Muscle of back (tissue), 13 donors: ENCODE data around the gene KIF16B. TPM values are rescaled to one million over a fixed set of nuclear protein-coding genes. Genes with fewer than 3 reads are reported as not detected.
"Not testable (repeated sequence)": the region's sequence is repeated elsewhere in the genome, so short reads cannot be mapped to it uniquely, and the experiment has no call there.

Experiments used
- DNase-seq, 3 donors: peaks; one replicate each; pipeline versions ENCODE4 v3.0.0 to v3.0.0-alpha.2; 2013
- long read RNA-seq, 9 donors: transcript quantifications; one replicate each; lab custom pipeline, GENCODE V29; 2026
- polyA plus RNA-seq, 10 donors: library from polyadenylated mRNA; unstranded; fragments of 120-200 nt; gene quantifications; one replicate each; pipeline ENCODE4 v1.2.1, GENCODE V29; 2013; ENCODE audit not compliant: insufficient read length in 10 of 10

Gene KIF16B
- 10 to 100 TPM; 13.1 to 35.8 (median 18.4) TPM for polyA plus RNA-seq
- long read RNA-seq, donor 1: 0 reads
- long read RNA-seq, donor 2, partial matches to known transcripts: 5 of 6 reads
- long read RNA-seq, donor 2, other reads (novel, unspliced or antisense): 0 of 6 reads
- long read RNA-seq, donor 3: 0 reads
- long read RNA-seq, donor 4: 0 reads
- long read RNA-seq, donor 5: 0 reads
- long read RNA-seq, donor 6: 0 reads
- long read RNA-seq, donor 7, partial matches to known transcripts: 52 of 177 reads
- long read RNA-seq, donor 7, other reads (novel, unspliced or antisense): 125 of 177 reads
- long read RNA-seq, donor 8: 0 reads
- long read RNA-seq, donor 9: 0 reads

- DNase-seq: peak; percentile 91 to 96 (median 92)
These were observed at the start of gene KIF16B for GRCh38 chr20:16573001-16573965. TSS of gene KIF16B (minus strand) at chr20:16573448. CDS start at chr20:16573275, 173 bp downstream.

- no peak for DNase-seq
These were observed 49.3 kb upstream of the KIF16B start for GRCh38 chr20:16622501-16622900.

- DNase-seq: no peak
These were observed 48.3 kb upstream of the KIF16B start for GRCh38 chr20:16621435-16622141.

DNA sequence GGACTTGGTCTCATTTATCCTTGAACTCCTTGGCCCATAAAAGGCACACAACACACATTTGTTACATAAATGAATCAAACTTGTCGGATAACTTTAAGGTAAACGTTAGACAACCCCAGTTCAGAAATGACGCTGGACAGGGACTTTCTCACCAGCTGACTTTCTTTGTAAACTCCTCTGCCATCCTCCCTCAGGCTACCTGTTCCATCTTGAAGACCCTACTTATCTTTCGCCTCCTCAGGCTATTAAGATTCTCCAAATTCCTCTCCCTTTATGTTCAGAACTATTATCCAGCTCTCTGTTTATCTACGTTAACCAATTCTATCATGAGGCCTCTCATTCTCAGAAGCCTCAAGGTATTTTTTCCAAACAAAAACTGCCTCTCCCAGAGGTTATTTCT lies 47.7 kb upstream of the KIF16B start:
- DNase-seq: no peak

DNA sequence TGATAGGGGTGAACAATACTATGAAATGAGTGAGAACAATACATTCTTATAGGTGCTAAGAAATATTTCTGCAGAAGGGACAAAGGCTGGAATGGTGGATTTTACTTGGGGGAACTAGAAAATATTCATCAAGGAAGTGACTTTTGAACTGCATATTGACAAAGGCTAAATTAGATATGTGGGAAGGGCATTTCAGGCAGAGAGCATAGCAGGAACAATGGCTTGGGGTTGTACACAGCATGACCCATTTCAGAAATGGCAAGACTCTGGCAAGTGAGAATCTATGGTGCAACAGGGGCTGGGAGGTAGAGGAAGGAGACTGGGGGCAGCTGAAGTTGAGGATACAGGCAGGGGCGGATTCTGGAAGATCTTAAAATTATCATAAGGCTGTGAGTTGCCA lies 46.7 kb upstream of the KIF16B start:
- no peak for DNase-seq

DNA sequence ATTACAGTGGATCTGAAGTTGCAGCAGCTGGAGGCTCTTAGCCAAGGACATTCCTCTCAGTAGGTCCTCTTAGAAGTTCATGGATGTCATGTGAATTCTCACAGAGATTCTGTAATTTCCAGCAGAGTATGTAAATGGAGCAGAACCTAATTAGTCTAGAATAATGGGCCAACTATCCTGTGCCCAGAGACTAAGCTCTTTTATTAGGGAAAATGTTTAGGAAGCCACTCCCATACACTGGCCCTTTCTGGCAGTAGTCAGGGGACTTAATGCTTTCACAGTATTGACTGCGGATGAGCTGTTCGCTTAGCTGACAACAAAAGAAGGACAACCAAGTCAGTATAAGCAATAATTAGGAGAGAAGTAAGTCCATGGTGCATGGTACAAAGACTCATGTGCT lies 43.8 kb upstream of the KIF16B start:
- no peak for DNase-seq

DNA sequence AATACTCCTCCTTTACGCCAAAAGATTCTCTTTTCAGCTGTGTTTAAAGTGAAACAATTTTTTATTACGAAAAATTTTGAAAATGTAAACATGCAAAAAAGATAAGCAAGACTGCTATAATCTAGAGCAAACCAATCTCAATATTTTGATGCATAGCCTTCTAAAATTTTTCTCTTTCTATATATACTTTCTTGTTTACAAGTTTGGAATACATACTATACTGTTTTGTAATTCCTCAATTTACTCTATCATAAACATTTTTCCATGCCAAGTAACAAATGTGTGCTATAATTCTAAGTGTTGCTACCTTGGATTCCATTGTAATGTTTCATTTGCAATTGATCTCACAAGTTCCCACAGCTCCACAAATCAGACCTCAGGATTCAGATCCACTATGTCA lies 43.1 kb upstream of the KIF16B start:
- DNase-seq: no peak

DNA sequence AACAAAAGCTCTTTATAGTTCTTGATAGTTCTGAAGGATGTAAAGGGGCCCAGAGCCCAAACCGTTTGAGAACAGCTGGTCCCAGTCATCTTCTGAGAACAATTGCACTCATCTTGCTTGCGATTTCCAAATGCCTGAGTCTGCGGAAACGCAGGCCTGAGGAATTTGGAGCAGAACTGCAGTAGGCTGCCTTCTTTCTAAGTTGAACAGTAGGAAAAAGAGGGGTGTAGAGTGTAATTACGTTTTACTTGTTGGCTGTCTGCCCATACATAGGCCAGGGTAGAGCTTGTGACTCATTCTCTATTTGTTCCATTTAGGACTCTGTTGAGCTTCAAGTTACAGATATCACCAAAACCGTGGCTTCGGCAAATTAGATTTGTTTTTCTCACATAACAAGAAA lies 42.0 kb upstream of the KIF16B start:
- DNase-seq: peak; percentile 44 to 66 (median 66)

GRCh38 chr20:16613954-16614353 lies 40.7 kb upstream of the KIF16B start:
- DNase-seq: no peak

DNA sequence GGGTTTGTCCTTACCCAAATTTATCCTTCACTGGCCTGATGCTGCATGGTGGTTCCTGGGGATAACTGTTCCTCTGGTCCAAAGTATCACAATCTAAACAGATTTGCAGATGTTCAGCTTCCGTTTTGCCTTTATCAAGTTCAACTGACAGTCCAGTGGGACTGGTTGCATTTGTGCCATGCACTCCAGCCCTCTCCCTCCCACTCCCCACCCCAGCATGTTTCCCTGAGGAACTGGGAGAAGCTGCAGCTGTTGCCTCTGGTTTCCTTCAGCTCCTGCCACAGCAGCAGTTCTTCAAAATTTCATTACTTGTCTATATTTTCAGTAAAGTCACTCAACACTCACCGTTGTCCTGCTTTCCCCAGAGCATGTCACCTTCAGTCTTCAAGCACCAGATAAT lies 39.5 kb upstream of the KIF16B start:
- DNase-seq: no peak

GRCh38 chr20:16611817-16612216 lies 38.6 kb upstream of the KIF16B start:
- no peak for DNase-seq

GRCh38 chr20:16609066-16609465 lies 35.8 kb upstream of the KIF16B start:
- no peak for DNase-seq

DNA sequence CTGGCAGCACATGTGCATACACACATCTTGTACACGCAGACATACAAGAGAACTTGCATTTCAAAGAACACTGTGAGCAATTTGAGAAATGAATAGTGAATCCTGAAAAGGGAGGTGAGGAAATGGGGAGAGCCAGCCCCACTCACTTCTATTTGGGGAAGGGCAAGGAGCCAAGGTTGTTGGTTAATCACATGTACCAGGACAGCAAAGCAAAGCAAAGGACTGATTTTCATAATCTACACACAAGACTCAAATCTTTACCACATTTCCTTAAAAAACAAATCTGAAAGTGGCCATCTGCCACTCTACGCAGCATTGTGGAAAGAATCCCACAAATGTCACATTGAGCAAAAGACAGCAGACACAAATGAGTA lies 35.0 kb upstream of the KIF16B start:
- DNase-seq: peak in 1 of 3 donors; percentile 7

DNA sequence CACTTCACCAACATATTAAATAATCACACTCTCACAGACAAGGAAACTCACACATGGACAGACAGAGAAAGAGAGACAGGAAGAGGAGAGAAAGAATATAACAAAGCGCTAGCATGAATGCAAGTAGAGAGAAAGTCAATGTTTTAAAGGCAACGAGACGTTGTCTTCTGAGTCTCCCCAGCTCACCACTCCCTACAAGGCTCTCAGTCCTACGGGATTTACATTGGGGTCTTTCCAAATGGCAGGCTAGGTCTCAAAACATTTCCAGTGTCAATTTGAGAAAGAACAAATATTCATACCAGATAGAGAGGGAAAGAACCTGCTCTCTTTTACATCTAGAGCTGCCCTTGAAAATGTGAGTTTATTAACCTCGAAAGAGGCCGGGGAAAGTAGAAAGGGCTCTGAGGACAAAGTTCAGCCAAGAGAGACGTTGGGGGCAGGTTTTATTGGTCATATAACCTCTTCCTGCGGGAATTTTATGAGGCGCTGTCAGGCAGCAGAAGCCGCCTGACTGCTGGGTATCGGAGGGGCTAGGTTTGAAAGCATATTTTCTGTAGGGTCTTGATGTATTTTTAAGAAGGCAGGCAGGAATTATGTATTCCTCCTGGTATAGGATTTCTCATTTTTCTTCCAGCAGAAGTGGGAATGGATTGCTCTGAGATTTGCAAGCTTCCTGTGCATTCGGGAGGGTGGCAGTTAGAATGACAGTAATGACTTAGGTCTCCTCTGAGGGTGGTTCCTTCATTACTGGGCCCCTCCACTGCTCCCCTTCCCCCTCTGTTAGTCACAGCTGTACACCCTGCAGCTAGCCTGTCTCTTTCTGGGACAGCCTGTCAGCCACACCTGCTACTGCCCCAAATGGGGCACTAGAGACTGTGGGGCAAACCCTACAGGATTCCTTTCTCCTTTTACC lies 34.4 kb upstream of the KIF16B start:
- peak in 1 of 3 donors; percentile 27 for DNase-seq

DNA sequence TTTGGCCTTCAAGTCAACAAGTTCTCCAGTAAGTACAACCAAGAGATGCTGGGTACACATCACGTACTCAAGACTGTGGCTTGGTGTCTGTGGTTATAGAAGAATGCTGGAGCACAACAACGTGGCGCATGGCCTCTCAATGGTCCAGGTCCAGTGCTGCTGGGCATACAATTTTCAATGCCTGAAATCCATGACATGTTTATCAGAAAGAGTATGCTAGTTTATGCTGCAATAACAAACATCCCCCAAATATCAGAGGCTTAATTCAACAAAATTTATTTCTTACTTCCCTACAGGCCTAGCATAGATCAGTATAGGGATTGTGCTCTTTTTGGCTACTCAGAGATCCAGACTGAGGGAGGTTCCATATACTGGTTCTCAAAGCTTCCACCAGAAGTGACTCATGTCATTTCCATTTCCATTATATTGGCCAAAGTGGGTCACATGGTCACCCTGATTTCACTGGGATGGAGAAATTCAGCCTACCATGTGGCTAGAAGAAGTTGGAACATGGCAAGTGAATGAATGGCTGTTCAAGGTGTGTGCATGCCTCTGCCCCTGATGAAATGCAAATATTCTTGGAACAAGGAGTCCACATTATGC lies 33.3 kb upstream of the KIF16B start:
- no peak for DNase-seq

GRCh38 chr20:16601047-16601446 lies 27.8 kb upstream of the KIF16B start:
- DNase-seq: peak; percentile 25 to 35 (median 33)

DNA sequence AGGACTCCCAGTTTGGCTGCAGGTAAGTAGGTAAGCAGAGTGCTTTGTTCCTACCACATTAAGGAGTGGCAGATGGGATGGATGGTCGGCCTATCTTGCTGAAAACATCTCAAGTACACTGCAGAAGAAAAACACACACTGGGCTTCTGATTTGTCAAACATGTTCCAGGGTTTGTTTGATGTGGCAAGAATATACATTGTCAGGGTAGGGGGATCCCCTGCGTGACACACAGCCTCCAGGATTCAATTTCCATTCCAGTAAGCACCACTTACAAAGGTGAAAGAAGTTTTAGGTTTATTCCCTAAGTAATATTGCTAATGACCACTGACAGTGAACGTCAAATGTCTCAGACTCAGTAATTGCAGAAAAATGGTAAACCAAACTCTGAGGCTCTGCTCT lies 26.0 kb upstream of the KIF16B start:
- no peak for DNase-seq

DNA sequence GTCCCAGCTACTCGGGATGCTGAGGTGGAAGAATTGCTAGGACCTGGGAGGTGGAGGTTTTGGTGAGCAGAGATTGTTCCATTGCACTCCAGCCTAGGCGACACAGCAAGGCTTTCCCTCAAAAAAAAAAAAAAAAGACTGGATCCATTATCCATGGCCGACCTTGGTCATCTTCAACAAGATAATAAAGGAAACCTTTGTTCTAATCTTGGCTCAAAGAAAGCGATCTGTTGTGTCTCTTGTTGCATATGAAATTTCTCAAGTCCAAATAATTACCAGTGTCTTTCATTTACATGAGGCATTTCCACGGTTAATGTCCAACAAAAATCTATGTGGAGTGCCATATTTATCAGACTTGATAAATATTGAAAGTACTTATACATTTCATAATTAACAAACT lies 23.7 kb upstream of the KIF16B start:
- DNase-seq: no peak

GRCh38 chr20:16596404-16596803 lies 23.2 kb upstream of the KIF16B start:
- not testable (repeated sequence) for DNase-seq

DNA sequence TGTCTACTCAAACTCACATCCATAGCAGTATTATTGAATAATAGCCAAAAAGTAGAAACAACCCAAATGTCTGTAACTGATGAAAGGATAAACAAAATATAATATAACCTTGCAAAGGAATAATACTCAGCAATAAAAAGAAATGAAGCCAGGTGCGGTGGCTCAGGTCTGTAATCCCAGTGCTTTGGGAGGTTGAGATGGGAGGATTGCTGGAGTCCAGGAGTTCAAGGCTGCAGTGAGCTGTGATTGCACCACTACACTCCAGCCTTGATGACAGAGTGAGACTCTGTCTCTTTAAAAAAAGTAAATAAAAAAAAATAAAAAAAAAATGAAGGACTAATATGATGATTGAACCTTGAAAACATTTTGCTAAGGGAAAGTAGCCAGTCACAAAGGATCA lies 22.1 kb upstream of the KIF16B start:
- DNase-seq: no peak
